Ovary (tissue), 3 donors: ENCODE data around the gene DAB2IP.

ENCODE experiments used
- CTCF ChIP-seq, 3 donors: fragments of 450-650 bp in 2 of 3; fragments of 200-600 bp in 1 of 3; IDR thresholded peaks; one replicate each; pipeline versions ENCODE4 v1.5.1 to v1.8.0; 2016 to 2022; ENCODE audit warnings: antibody characterized with exemption in 3 of 3, mild to moderate bottlenecking in 1 of 3
- EP300 ChIP-seq: sonication (generic); formaldehyde crosslinking; IDR thresholded peaks from one replicate; pipeline ENCODE4 v1.6.1; 2017; ENCODE audit warnings: antibody characterized with exemption
- donor health status: DM: no; HTN: no; CAD: no.

- TF ChIP-seq CTCF (IDR thresholded peaks at IDR 0.05) = no peak
- TF ChIP-seq EP300 = no peak
These were observed 100.4 kb downstream of the DAB2IP start for GRCh38 chr9:121751686-121752445.
